ENCODE data around the gene ANKRD24. TPM values are rescaled to one million over a fixed set of nuclear protein-coding genes. Genes with fewer than 3 reads are reported as not detected.
A peak's percentile ranks its signal among the peaks of the same experiment; 100 is the strongest.

The ANKRD24 gene
- total RNA-seq, 1 donor from 2014 or later, result 6.1 TPM

DNA sequence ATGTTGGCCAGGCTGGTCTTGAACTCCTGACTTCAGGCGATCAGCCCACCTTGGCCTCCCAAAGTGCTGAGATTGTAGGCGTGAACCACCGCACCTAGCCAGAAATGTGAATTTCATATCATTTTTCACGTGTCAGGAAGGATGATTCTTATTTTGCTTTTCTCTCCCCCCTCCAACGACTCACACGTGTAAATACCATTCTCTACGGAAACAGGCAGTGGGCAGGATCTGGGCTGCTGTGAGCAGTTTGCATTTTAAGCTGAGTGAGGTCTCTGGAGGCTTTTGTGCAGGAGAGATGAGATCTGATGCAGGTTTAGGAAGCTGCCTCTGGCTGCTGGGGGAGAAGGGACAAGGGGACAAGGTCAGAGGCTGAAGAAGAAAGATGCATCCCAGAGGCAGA, 11.9 kb downstream of the ANKRD24 start:
- peak overlapping the region; percentile 49 for H3K4me3 Mint-ChIP-seq (ENCODE audit: unreplicated experiment)
- H3K9me3 Mint-ChIP-seq (ENCODE audit: unreplicated experiment), result peaks cover 13% of the 10 kb centered on the region
- H3K36me3 Mint-ChIP-seq (ENCODE audit: unreplicated experiment), result peaks cover 8% of the 10 kb centered on the region
- peaks cover 13% of the 10 kb centered on the region for H3K27me3 Mint-ChIP-seq (ENCODE audit: unreplicated experiment)
- DNase-seq, result no peak
- TF ChIP-seq, protein P1, sequence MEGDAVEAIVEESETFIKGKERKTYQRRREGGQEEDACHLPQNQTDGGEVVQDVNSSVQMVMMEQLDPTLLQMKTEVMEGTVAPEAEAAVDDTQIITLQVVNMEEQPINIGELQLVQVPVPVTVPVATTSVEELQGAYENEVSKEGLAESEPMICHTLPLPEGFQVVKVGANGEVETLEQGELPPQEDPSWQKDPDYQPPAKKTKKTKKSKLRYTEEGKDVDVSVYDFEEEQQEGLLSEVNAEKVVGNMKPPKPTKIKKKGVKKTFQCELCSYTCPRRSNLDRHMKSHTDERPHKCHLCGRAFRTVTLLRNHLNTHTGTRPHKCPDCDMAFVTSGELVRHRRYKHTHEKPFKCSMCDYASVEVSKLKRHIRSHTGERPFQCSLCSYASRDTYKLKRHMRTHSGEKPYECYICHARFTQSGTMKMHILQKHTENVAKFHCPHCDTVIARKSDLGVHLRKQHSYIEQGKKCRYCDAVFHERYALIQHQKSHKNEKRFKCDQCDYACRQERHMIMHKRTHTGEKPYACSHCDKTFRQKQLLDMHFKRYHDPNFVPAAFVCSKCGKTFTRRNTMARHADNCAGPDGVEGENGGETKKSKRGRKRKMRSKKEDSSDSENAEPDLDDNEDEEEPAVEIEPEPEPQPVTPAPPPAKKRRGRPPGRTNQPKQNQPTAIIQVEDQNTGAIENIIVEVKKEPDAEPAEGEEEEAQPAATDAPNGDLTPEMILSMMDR (IDR thresholded peaks at IDR 0.05; ENCODE audit: partially characterized antibody, unreplicated experiment), result no peak
- peaks cover 20% of the 10 kb centered on the region for H3K4me1 Mint-ChIP-seq (ENCODE audit: low read depth, unreplicated experiment)
- peak overlapping the region; percentile 16 for H3K27ac Mint-ChIP-seq (ENCODE audit: unreplicated experiment)

DNA sequence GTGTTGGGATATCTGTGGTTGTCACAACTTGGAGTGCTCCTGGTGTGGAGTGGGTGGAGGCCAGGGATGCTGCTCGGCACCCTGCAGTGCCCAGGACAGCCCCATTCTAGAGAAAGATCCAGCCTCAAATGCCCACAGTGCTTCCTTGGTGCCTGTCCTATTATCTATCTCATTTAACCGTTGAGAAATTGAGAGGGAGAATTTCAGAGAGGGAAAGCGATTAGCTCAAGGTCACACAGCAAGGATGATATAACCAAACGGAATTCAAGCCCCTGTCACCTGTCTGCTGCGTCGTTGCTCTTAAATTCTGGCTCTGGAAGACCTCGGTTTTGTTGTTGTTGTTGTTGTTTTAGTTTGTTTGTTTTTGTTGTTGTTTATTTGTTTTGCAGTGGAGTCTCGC, 13.5 kb downstream of the ANKRD24 start:
- peaks cover 8% of the 10 kb centered on the region for H3K36me3 Mint-ChIP-seq (ENCODE audit: unreplicated experiment)
- H3K9me3 Mint-ChIP-seq (ENCODE audit: unreplicated experiment), result peaks cover 12% of the 10 kb centered on the region
- no peak overlapping the region for H3K4me3 Mint-ChIP-seq (ENCODE audit: unreplicated experiment)
- peaks cover 16% of the 10 kb centered on the region for H3K27me3 Mint-ChIP-seq (ENCODE audit: unreplicated experiment)
- TF ChIP-seq, protein P1 (IDR thresholded peaks at IDR 0.05; ENCODE audit: partially characterized antibody, unreplicated experiment), result no peak
- no peak for DNase-seq
- H3K27ac Mint-ChIP-seq (ENCODE audit: unreplicated experiment), result no peak overlapping the region
- H3K4me1 Mint-ChIP-seq (ENCODE audit: low read depth, unreplicated experiment), result peaks cover 18% of the 10 kb centered on the region

DNA sequence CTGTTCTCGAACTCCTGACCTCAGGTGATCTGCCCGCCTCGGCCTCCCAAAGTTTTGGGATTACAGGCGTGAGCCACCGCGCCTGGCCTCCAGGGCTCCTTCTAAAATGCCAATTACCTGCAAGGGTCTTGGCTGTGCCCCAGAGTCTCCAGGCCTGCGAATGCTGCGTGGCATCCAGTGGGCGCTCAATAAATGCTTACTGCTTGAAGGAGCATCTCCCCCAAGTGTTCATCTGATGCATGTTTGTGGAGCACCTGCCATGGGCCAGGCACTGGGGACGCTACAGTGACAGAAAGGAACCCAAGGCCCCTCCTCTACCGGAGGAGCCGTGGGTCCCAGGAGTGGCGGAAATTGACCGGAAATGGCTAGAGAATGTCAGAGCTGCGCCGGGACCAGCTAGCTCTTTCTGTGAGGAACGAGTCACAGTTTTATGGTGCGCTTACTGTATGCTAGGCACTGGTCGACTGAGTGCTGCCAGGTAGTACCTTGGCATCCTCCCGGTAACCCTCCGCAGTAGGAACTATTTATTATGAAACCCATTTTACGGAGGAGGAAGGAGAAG, 14.2 kb downstream of the ANKRD24 start:
- Mint-ChIP-seq H3K27me3 (ENCODE audit: unreplicated experiment) (peaks cover 17% of the 10 kb centered on the region), H3K4me1 (ENCODE audit: low read depth, unreplicated experiment) (peaks cover 18% of the 10 kb centered on the region), H3K27ac (ENCODE audit: unreplicated experiment) (no peak overlapping the region), H3K4me3 (ENCODE audit: unreplicated experiment) (peak overlapping the region; percentile 98), H3K36me3 (ENCODE audit: unreplicated experiment) (peaks cover 8% of the 10 kb centered on the region), H3K9me3 (ENCODE audit: unreplicated experiment) (peaks cover 13% of the 10 kb centered on the region)
- TF ChIP-seq, protein P1 (IDR thresholded peaks at IDR 0.05; ENCODE audit: partially characterized antibody, unreplicated experiment), result no peak
- DNase-seq, result no peak

DNA sequence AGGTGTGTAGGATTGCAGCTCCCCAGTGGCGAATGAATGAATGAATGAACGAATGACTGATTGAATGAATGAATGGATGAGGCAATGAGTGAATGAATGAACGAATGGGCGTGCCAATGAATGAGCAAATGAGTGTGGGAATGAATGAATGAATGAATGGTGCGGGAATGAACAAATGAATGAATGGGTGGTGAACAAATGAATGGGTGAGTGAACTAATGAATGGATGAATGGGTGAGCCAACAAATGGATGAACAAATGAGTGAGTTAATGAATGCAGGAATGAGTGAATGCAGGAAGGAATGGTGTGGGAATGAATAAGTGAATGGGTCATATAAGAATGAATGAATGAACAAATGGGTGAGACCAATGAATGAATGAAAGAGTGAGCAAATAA, 14.7 kb downstream of the ANKRD24 start:
- H3K4me1 Mint-ChIP-seq (ENCODE audit: low read depth, unreplicated experiment), result peaks cover 18% of the 10 kb centered on the region
- H3K27me3 Mint-ChIP-seq (ENCODE audit: unreplicated experiment), result peaks cover 19% of the 10 kb centered on the region
- peaks cover 13% of the 10 kb centered on the region for H3K9me3 Mint-ChIP-seq (ENCODE audit: unreplicated experiment)
- H3K36me3 Mint-ChIP-seq (ENCODE audit: unreplicated experiment), result peaks cover 8% of the 10 kb centered on the region
- H3K4me3 Mint-ChIP-seq (ENCODE audit: unreplicated experiment), result peak overlapping the region; percentile 98
- H3K27ac Mint-ChIP-seq (ENCODE audit: unreplicated experiment), result peak overlapping the region; percentile 49
- DNase-seq, result no peak
- TF ChIP-seq, protein P1 (IDR thresholded peaks at IDR 0.05; ENCODE audit: partially characterized antibody, unreplicated experiment), result no peak

DNA sequence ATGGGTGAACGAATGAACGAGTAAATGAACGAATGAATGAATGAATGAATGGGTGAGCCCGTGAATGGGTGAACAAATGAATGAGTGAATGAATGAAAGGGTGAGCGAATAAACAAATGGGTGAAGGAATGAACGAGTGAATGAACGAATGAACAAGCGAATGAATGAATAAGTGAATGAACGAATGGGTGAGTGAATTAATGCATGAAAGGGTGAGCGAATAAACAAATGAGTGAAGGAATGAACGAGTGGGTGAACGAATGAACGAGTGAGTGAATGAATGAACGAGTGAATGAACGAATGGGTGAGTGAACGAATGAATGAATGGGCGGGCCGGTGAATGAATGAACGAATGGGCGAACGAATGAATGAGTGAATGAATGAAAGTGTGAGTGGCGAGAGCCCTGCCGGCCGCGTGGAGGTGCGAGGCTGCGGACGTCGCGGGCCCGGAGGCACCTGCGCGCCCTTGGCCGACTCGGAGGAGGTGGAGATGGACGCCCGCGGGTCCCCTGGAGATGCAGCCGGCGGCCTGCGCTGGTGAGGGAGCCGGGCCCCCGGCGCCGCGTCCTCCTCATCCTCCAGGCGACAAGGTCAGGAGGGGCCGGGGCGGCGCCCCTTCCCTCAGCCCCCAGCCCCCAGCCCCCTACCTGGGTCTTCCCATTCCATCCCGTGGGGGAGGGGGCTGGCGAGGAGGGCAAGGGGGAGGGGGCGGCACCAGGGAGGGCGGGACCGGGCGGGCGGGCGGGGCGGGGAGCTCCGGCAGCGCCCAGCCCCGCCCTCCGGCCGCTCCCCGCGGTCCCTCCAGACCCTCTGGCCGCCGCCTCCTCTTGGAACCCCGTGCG, 15.4 kb downstream of the ANKRD24 start:
- peaks cover 18% of the 10 kb centered on the region for H3K4me1 Mint-ChIP-seq (ENCODE audit: low read depth, unreplicated experiment)
- peaks cover 13% of the 10 kb centered on the region for H3K9me3 Mint-ChIP-seq (ENCODE audit: unreplicated experiment)
- peaks cover 8% of the 10 kb centered on the region for H3K36me3 Mint-ChIP-seq (ENCODE audit: unreplicated experiment)
- H3K27ac Mint-ChIP-seq (ENCODE audit: unreplicated experiment), result peak overlapping the region; percentile 49
- H3K27me3 Mint-ChIP-seq (ENCODE audit: unreplicated experiment), result peaks cover 19% of the 10 kb centered on the region
- TF ChIP-seq, protein P1 (IDR thresholded peaks at IDR 0.05; ENCODE audit: partially characterized antibody, unreplicated experiment), result no peak
- H3K4me3 Mint-ChIP-seq (ENCODE audit: unreplicated experiment), result peak overlapping the region; percentile 98
- peak; percentile 66 for DNase-seq

Measured in glutamatergic neuron (in vitro differentiated cells).